ENCODE results near the gene UPK3BL2.
"Not testable (repeated sequence)": the region's sequence is repeated elsewhere in the genome, so short reads cannot be mapped to it uniquely, and the experiment has no call there.

The UPK3BL2 gene

DNA sequence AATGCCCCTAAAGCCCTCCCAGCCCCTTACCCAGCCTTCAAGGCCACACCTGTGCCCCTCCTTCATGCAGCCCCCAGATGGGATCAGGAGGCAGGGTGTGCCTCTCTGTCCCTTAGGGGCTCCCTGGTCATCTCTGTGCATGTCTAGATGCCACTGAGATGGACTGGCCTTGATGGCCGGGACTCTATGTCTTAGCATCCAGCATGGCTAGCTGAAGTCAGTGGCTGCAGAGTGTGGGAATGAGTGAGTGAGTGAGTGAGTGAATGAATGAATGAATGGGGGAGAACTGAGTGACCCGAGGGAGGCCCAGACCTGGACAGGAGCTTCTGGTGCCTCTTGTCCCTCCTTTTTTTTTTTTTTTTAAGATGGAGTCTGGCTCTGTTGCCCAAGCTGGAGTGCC, 11.4 kb downstream of the UPK3BL2 start:
- not testable (repeated sequence) for H3K36me3 ChIP-seq (ENCODE audit: control insufficient read depth, insufficient read depth, low read length); H3K27me3 ChIP-seq (ENCODE audit: control insufficient read depth, insufficient read depth, low read length, poor library complexity, severe bottlenecking); H3K4me1 ChIP-seq (ENCODE audit: control insufficient read depth, insufficient read depth, low read length); H3K4me3 ChIP-seq (ENCODE audit: insufficient read depth, low read depth, low read length); H3K27ac ChIP-seq (ENCODE audit: insufficient read depth, low read depth, low read length, poor library complexity, severe bottlenecking); H3K9me3 ChIP-seq (ENCODE audit: control insufficient read depth, low read length)
- WGBS, 2 experiments = 88 to 98% methylated on average over 1 to 2 of the region's 2 CpGs

DNA sequence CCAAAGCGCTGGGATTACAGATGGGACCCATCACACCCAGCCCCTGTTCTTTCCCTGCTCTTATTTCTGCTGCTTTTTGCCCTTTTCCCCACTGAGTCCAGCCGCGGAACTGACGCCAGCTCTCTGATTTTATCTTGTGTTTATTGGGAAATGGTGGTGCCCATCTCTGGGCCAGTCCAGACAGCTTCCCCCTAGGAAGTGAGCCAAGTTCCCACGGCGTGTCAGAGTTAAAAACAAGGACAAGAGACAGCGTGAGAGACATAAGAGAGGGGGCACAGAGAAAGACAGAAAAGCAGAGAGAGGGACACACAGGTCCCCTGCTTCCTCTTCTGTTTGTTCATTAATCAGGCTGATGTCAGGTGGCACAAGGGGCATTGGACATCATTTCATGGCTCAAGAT, 11.9 kb downstream of the UPK3BL2 start:
- H3K27me3 ChIP-seq (ENCODE audit: control insufficient read depth, insufficient read depth, low read length, poor library complexity, severe bottlenecking); H3K4me3 ChIP-seq (ENCODE audit: insufficient read depth, low read depth, low read length); H3K27ac ChIP-seq (ENCODE audit: insufficient read depth, low read depth, low read length, poor library complexity, severe bottlenecking); H3K4me1 ChIP-seq (ENCODE audit: control insufficient read depth, insufficient read depth, low read length); H3K36me3 ChIP-seq (ENCODE audit: control insufficient read depth, insufficient read depth, low read length); H3K9me3 ChIP-seq (ENCODE audit: control insufficient read depth, low read length): not testable (repeated sequence)
- WGBS, 2 experiments = no CpG with 5 or more reads among the region's 7 CpGs

DNA sequence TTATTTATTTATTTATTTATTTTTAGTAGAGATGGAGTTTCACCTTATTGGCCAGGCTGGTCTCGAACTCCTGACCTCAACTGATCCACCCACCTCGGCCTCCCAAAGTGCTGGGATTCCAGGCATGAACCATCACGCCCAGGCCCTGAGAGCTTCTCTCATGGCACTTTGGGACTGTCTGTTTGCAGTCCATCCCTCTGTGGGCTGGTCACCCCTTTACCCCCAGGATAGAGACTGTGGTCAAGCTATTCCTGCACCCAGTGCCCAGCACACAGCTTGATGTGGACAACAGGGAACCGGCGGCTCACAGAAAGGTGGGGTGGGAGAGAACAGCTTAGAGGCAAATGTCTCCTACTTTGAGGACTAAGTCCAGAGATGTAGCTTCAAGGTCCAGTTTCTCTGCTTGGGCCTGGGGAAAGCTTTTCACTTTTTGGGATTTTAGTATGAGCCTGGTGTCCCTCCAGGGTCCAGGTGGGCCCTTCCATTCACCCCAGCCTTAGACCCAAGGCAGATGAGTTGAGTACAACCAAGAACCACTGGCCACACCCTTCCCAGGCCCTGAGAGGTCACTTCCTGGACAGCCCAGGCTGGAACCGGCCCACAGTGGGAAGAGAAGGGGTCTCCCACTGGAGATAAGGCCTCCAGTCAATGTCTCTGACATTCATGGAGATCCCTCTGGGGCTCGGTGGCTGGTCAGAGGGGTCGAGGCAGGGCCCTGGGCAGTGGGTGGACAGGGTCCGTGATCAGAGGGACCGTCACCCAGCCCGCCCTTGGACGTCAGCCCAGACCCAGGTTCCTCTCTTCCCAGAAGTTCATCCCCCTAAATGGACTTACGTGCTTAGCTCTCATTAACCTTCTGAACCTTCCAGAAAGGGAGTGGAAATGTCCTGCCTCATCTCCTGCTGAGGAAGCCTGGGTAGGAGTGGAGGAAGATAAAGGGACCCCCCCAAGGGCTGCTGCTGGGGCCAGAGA, 15.4 kb downstream of the UPK3BL2 start:
- H3K27ac ChIP-seq (ENCODE audit: insufficient read depth, low read depth, low read length, poor library complexity, severe bottlenecking); H3K4me3 ChIP-seq (ENCODE audit: insufficient read depth, low read depth, low read length); H3K36me3 ChIP-seq (ENCODE audit: control insufficient read depth, insufficient read depth, low read length); H3K9me3 ChIP-seq (ENCODE audit: control insufficient read depth, low read length); H3K4me1 ChIP-seq (ENCODE audit: control insufficient read depth, insufficient read depth, low read length); H3K27me3 ChIP-seq (ENCODE audit: control insufficient read depth, insufficient read depth, low read length, poor library complexity, severe bottlenecking): not testable (repeated sequence)
- 67% methylated on average over 1 of the region's 13 CpGs; no CpG with 5 or more reads in 1 of the 2 experiments for WGBS, 2 experiments

DNA sequence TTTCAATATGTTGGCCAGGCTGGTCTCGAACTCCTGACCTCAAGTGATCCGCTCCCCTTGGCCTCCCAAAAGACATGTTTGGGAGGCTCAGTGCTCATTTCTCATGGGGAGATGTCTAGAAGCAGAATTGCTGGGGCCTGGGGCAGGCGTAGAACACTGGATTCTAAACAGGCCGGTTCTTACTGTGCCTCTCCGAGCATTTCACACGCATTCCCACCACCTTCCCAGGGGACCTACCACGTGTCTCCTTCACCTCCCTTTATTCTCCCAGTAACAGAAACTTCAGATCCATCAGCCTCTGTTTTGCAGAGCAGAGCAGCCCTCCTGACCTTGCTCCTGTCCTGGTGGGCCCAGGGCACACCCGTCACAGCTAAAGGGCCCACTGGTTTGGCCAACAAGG, 16.3 kb downstream of the UPK3BL2 start:
- H3K27ac ChIP-seq (ENCODE audit: insufficient read depth, low read depth, low read length, poor library complexity, severe bottlenecking); H3K4me3 ChIP-seq (ENCODE audit: insufficient read depth, low read depth, low read length); H3K9me3 ChIP-seq (ENCODE audit: control insufficient read depth, low read length); H3K36me3 ChIP-seq (ENCODE audit: control insufficient read depth, insufficient read depth, low read length); H3K4me1 ChIP-seq (ENCODE audit: control insufficient read depth, insufficient read depth, low read length); H3K27me3 ChIP-seq (ENCODE audit: control insufficient read depth, insufficient read depth, low read length, poor library complexity, severe bottlenecking): not testable (repeated sequence)
- 89 to 90% methylated on average over 1 of the region's 8 CpGs for WGBS, 2 experiments

DNA sequence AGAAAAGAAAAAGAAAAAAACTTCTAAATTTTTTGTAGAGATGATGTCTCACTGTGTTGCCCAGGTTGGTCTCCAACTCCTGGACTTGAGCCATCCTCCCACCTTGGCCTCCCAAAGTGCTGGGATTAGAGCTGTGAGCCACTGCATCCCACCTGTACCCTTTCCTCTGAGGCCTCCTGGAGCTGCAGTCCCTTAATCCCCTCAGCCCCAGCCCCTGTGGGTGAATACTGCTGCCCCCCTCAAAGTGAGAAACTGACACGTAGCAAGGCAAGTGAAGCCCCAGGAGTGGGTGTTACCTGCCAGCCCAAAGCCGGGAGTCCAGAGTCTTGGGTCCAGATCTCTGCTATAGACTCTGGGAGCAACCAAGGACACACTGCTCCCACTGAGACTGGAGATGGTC, 18.7 kb downstream of the UPK3BL2 start:
- H3K4me3 ChIP-seq (ENCODE audit: insufficient read depth, low read depth, low read length); H3K27me3 ChIP-seq (ENCODE audit: control insufficient read depth, insufficient read depth, low read length, poor library complexity, severe bottlenecking); H3K36me3 ChIP-seq (ENCODE audit: control insufficient read depth, insufficient read depth, low read length); H3K9me3 ChIP-seq (ENCODE audit: control insufficient read depth, low read length); H3K4me1 ChIP-seq (ENCODE audit: control insufficient read depth, insufficient read depth, low read length); H3K27ac ChIP-seq (ENCODE audit: insufficient read depth, low read depth, low read length, poor library complexity, severe bottlenecking): not testable (repeated sequence)
- no CpG with 5 or more reads among the region's 2 CpGs for WGBS, 2 experiments

DNA sequence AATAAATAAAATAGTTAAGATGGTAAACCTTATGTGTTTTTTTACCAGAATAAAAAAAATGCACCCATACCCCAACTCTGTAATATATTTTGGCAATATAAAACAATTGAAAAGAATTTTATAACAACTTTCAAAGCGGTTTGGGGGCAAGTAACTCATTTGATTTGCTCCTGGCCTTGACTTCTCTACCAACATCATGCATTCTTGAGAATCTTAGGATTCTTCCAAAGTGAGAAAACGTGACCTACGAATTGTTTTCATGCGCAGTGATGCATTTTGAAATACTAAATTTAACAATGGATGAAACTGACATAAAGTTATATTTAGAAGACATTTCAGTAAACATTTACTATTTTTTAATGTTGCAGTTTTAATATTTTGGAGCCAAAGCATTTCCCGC, 22.7 kb downstream of the UPK3BL2 start:
- H3K36me3 ChIP-seq (ENCODE audit: control insufficient read depth, insufficient read depth, low read length); H3K4me1 ChIP-seq (ENCODE audit: control insufficient read depth, insufficient read depth, low read length); H3K4me3 ChIP-seq (ENCODE audit: insufficient read depth, low read depth, low read length); H3K27ac ChIP-seq (ENCODE audit: insufficient read depth, low read depth, low read length, poor library complexity, severe bottlenecking); H3K27me3 ChIP-seq (ENCODE audit: control insufficient read depth, insufficient read depth, low read length, poor library complexity, severe bottlenecking); H3K9me3 ChIP-seq (ENCODE audit: control insufficient read depth, low read length): not testable (repeated sequence)
- no CpG with 5 or more reads among the region's 5 CpGs for WGBS, 2 experiments

DNA sequence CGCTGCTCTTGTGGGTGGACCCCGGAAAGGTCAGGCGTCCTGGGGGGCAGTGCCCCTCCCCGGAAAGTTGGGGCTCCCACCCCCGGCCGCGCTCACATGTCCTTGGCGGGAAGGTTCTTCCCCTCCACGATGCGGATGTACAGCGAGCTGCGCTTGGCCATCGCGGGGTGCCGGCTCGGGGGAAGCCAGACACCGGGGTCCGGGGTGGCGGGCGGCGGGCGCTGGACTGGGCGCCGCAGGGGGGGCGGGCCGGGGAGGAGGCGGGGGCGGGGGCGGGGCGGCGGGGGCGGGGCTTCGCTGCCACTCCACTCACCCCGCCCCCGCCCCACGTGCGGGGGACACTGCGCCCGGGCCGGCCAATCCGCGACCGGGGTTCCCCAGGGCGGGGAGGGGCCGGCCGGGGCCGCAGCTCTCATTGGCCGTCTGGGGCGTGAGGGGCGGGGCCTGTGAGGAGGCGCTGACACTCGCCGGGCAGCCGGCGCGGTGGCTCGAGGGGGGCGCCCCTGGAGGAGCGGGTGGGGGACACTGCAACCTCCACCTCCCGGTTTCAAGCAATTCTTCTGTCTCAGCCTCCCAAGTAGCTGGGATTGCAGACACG, 25.8 kb downstream of the UPK3BL2 start, which contains the start of gene RASA4B:
Gene RASA4B, minus strand, starts transcription at position 228 of the 598 bp plus-strand sequence. Its CDS starts 67 bp downstream, at position 161.
- not testable (repeated sequence) for H3K27me3 ChIP-seq (ENCODE audit: control insufficient read depth, insufficient read depth, low read length, poor library complexity, severe bottlenecking); H3K4me1 ChIP-seq (ENCODE audit: control insufficient read depth, insufficient read depth, low read length); H3K36me3 ChIP-seq (ENCODE audit: control insufficient read depth, insufficient read depth, low read length); H3K9me3 ChIP-seq (ENCODE audit: control insufficient read depth, low read length); H3K4me3 ChIP-seq (ENCODE audit: insufficient read depth, low read depth, low read length); H3K27ac ChIP-seq (ENCODE audit: insufficient read depth, low read depth, low read length, poor library complexity, severe bottlenecking)
- WGBS, 2 experiments = 0% methylated on average over 10 of the region's 61 CpGs; no CpG with 5 or more reads in 1 of the 2 experiments

DNA sequence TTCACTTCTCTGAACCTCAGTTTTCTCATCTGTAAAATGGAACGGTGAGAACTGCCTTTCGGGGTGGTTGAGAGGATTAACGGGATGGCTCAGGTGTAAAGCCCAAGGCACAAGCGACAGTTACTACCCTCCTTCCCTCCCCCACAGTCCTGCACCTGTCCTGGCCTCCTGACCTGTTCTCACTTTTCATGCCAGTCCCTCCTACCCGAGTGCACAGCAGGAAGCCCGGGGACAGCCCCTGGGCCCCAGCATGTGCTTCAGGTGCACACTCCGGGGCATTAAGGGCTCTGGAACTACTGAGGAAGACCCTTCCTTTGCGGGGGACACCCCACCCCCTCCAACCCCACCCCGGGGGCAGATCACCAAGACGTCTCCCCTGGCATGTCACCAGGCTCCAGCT, 26.5 kb downstream of the UPK3BL2 start:
- not testable (repeated sequence) for H3K9me3 ChIP-seq (ENCODE audit: control insufficient read depth, low read length); H3K36me3 ChIP-seq (ENCODE audit: control insufficient read depth, insufficient read depth, low read length); H3K4me1 ChIP-seq (ENCODE audit: control insufficient read depth, insufficient read depth, low read length); H3K27me3 ChIP-seq (ENCODE audit: control insufficient read depth, insufficient read depth, low read length, poor library complexity, severe bottlenecking); H3K27ac ChIP-seq (ENCODE audit: insufficient read depth, low read depth, low read length, poor library complexity, severe bottlenecking); H3K4me3 ChIP-seq (ENCODE audit: insufficient read depth, low read depth, low read length)
- no CpG with 5 or more reads among the region's 10 CpGs for WGBS, 2 experiments

DNA sequence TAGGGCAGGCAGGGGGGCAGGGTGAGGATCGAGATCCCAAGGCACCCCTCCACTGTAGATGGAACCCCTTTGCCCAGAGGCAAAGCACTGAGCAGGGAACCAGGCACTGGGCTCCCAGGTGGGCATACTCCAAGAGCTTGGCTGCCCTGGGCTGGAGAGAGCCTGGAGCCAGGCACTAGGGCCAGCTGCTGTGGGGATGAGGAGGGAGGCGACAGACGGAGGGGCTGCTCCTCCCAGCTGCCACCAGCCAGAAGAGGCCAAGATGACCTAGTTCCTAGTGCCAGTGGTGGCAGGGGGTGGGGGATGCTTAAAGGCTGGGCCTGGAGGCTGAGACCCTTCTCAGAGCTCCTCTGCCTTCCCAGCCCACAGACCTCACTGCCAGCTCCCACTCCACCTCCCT, 27.6 kb downstream of the UPK3BL2 start:
- no CpG with 5 or more reads among the region's 3 CpGs for WGBS, 2 experiments
- H3K36me3 ChIP-seq (ENCODE audit: control insufficient read depth, insufficient read depth, low read length); H3K9me3 ChIP-seq (ENCODE audit: control insufficient read depth, low read length); H3K4me1 ChIP-seq (ENCODE audit: control insufficient read depth, insufficient read depth, low read length); H3K27ac ChIP-seq (ENCODE audit: insufficient read depth, low read depth, low read length, poor library complexity, severe bottlenecking); H3K4me3 ChIP-seq (ENCODE audit: insufficient read depth, low read depth, low read length); H3K27me3 ChIP-seq (ENCODE audit: control insufficient read depth, insufficient read depth, low read length, poor library complexity, severe bottlenecking): not testable (repeated sequence)

DNA sequence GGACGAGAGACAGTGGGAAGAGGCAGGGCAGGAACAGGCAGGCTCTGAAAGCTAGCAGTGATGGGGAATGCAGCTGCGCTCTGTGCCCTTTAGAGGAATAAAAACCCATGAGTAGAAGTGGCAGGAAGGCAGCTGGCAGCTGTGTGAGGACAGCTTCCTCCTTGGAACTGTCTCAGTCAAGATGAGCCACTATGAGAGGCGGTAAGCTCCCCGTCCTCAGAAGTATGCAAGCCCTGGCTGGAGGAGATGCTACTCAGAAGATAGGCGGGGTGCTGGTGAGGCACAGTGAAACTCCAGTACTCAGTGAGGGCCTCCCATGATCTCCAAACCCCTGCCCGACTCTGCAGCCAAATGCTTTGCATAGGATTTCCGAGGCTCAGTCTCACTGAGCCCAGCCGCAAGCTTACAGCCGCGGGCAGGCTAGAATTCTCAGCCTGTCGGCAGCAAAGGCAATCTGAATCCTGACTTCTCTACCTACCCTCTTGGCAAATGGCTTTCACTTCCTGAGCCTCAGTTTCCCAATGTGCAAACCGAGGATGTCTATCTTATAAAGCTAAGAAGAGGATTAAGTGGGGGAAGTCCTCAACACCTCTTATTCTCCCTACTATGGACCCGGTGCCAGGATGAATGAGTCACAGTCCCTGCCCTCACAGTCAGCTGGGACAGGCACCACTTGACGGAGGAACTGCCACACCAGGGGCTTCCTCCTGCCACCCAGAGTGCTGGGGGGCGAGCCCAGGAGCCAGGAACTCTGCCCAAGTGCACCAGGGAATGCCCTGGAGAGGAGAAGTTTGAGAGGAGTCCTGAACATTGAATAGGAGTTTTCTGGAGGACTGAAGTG, 28.4 kb downstream of the UPK3BL2 start:
- H3K27ac ChIP-seq (ENCODE audit: insufficient read depth, low read depth, low read length, poor library complexity, severe bottlenecking); H3K4me3 ChIP-seq (ENCODE audit: insufficient read depth, low read depth, low read length); H3K27me3 ChIP-seq (ENCODE audit: control insufficient read depth, insufficient read depth, low read length, poor library complexity, severe bottlenecking); H3K4me1 ChIP-seq (ENCODE audit: control insufficient read depth, insufficient read depth, low read length); H3K36me3 ChIP-seq (ENCODE audit: control insufficient read depth, insufficient read depth, low read length); H3K9me3 ChIP-seq (ENCODE audit: control insufficient read depth, low read length): not testable (repeated sequence)
- no CpG with 5 or more reads among the region's 15 CpGs for WGBS, 2 experiments
